Endothelial cell (in vitro differentiated cells): ENCODE results near the gene SNTB2. TPM values are rescaled to one million over a fixed set of nuclear protein-coding genes. Genes with fewer than 3 reads are reported as not detected.
"Not testable (repeated sequence)": the region's sequence is repeated elsewhere in the genome, so short reads cannot be mapped to it uniquely, and the experiment has no call there.

Experiments used
- DNase-seq: peaks from one replicate; pipeline ENCODE4 v3.0.0; 2021; ENCODE audit warnings: low spot score
- H3K27ac Mint-ChIP-seq: one replicate; pipeline ENCODE4 v1.8.0; 2021; ENCODE audit warnings: mixed read lengths, inconsistent platforms; ENCODE audit not compliant: unreplicated experiment
- H3K27me3 Mint-ChIP-seq: one replicate; pipeline ENCODE4 v1.8.0; 2021; ENCODE audit warnings: mild to moderate bottlenecking, moderate library complexity, mixed read lengths, inconsistent platforms; ENCODE audit not compliant: unreplicated experiment
- H3K36me3 Mint-ChIP-seq: one replicate; pipeline ENCODE4 v1.8.0; 2021; ENCODE audit warnings: mild to moderate bottlenecking, low read depth, mixed read lengths, inconsistent platforms; ENCODE audit not compliant: unreplicated experiment
- H3K4me1 Mint-ChIP-seq: one replicate; pipeline ENCODE4 v1.8.0; 2021; ENCODE audit warnings: mild to moderate bottlenecking, mixed read lengths, inconsistent platforms; ENCODE audit not compliant: unreplicated experiment
- H3K4me3 Mint-ChIP-seq: one replicate; pipeline ENCODE4 v1.8.0; 2021; ENCODE audit warnings: mild to moderate bottlenecking, mixed read lengths, inconsistent platforms; ENCODE audit not compliant: unreplicated experiment
- H3K9me3 Mint-ChIP-seq: one replicate; pipeline ENCODE4 v1.8.0; 2021; ENCODE audit warnings: mixed read lengths, inconsistent platforms; ENCODE audit not compliant: unreplicated experiment
- total RNA-seq: library from RNA; stranded (reverse); fragmentation: NEBNext Ultra II Directional; extraction: Animal tissue kit (Norgen Biotek cat#: 25700); gene quantifications from one replicate; pipeline ENCODE4 v1.2.1, GENCODE V29; 2021; ENCODE audit not compliant: unreplicated experiment
- TF ChIP-seq, protein P1 (sequence below): fragments of 200-600 bp; sonication (generic); IDR thresholded peaks from one replicate; pipeline ENCODE4 v1.5.0; 2021; ENCODE audit warnings: antibody characterized with exemption; ENCODE audit not compliant: unreplicated experiment

SNTB2 gene
- total RNA-seq, 1 donor from 2014 or later = 16.8 TPM

DNA sequence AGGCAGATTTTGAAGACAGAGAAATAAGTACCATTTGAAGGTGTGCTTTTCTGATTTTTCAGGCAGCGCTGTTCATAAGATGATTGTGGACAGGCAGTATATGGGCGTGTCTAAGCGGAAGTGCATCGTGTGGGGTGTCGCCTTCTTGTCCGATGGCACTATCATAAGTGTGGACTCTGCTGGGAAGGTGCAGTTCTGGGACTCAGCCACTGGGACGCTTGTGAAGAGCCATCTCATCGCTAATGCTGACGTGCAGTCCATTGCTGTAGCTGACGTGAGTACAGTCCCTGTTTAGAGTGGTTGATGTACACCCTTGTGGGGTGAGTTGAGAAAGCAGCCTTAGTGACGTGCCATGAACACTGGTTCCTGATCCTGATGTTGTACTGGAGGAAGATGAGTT is 43.8 kb upstream of the SNTB2 start:
- Mint-ChIP-seq H3K27me3 (no peaks in the 10 kb centered on the region), H3K9me3 (no peaks in the 10 kb centered on the region), H3K4me1 (no peaks in the 10 kb centered on the region), H3K36me3 (peaks cover 31% of the 10 kb centered on the region), H3K4me3 (peak overlapping the region; percentile 8), H3K27ac (no peak overlapping the region)
- TF ChIP-seq, protein P1, sequence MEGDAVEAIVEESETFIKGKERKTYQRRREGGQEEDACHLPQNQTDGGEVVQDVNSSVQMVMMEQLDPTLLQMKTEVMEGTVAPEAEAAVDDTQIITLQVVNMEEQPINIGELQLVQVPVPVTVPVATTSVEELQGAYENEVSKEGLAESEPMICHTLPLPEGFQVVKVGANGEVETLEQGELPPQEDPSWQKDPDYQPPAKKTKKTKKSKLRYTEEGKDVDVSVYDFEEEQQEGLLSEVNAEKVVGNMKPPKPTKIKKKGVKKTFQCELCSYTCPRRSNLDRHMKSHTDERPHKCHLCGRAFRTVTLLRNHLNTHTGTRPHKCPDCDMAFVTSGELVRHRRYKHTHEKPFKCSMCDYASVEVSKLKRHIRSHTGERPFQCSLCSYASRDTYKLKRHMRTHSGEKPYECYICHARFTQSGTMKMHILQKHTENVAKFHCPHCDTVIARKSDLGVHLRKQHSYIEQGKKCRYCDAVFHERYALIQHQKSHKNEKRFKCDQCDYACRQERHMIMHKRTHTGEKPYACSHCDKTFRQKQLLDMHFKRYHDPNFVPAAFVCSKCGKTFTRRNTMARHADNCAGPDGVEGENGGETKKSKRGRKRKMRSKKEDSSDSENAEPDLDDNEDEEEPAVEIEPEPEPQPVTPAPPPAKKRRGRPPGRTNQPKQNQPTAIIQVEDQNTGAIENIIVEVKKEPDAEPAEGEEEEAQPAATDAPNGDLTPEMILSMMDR = no peak
- DNase-seq = peak; percentile 15

DNA sequence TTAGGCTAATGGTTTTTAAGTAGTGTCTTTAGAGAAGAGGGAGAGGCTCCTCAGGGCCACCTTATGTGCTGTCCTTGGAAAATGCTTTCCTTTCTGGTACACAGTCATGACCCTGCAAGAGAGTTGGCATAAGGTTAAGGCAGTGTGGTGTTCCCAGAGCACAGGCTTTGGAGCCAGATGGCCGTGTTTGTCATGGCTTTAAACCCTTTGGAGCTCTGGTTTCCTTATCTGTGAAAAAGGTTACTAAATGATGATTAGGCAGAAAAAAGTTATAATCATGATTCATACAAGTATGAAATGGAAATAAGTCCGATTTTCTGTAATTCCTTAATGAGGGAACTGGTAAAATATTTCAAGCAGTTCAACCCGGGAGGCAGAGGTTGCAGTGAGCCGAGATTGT is 41.3 kb upstream of the SNTB2 start:
- H3K9me3 Mint-ChIP-seq = no peaks in the 10 kb centered on the region
- TF ChIP-seq, protein P1 = no peak
- no peak overlapping the region for H3K4me3 Mint-ChIP-seq
- H3K27ac Mint-ChIP-seq = no peak overlapping the region
- DNase-seq = no peak
- no peaks in the 10 kb centered on the region for H3K4me1 Mint-ChIP-seq
- H3K36me3 Mint-ChIP-seq = peaks cover 23% of the 10 kb centered on the region
- no peaks in the 10 kb centered on the region for H3K27me3 Mint-ChIP-seq

GRCh38 chr16:69149621-69150020 is 37.3 kb upstream of the SNTB2 start:
- H3K4me3 Mint-ChIP-seq, DNase-seq, H3K4me1 Mint-ChIP-seq, H3K36me3 Mint-ChIP-seq, H3K27ac Mint-ChIP-seq, H3K27me3 Mint-ChIP-seq, H3K9me3 Mint-ChIP-seq: not testable (repeated sequence)

- H3K4me1 Mint-ChIP-seq = no peaks in the 10 kb centered on the region
- TF ChIP-seq, protein P1 = peak; percentile 76
- H3K4me3 Mint-ChIP-seq = no peak overlapping the region
- H3K27ac Mint-ChIP-seq = no peak overlapping the region
- H3K36me3 Mint-ChIP-seq = peaks cover 7% of the 10 kb centered on the region
- peak; percentile 69 for DNase-seq
- no peaks in the 10 kb centered on the region for H3K9me3 Mint-ChIP-seq
- no peaks in the 10 kb centered on the region for H3K27me3 Mint-ChIP-seq
Measured at GRCh38 chr16:69150146-69150865, 36.7 kb upstream of the SNTB2 start.

GRCh38 chr16:69157196-69157595 is 29.8 kb upstream of the SNTB2 start:
- no peak for DNase-seq
- Mint-ChIP-seq H3K4me1 (no peaks in the 10 kb centered on the region), H3K27me3 (no peaks in the 10 kb centered on the region), H3K36me3 (peaks cover 35% of the 10 kb centered on the region), H3K9me3 (no peaks in the 10 kb centered on the region), H3K4me3 (no peak overlapping the region), H3K27ac (no peak overlapping the region)
- TF ChIP-seq, protein P1 = no peak
